HG02571 (cell line): ENCODE data around the gene PLPP3.

ENCODE experiments used
- ATAC-seq: cut with Tn5 transposase; IDR thresholded peaks from one replicate; pipeline ENCODE4 v1.9.1; 2021; ENCODE audit warnings: mild to moderate bottlenecking, moderate library complexity; ENCODE audit not compliant: unreplicated experiment

The PLPP3 gene

GRCh38 chr1:56525489-56526041 lies 53.8 kb downstream of the PLPP3 start:
- peak; percentile 81 for ATAC-seq

GRCh38 chr1:56524263-56524662 lies 55.1 kb downstream of the PLPP3 start:
- no peak for ATAC-seq

GRCh38 chr1:56522680-56523079 lies 56.7 kb downstream of the PLPP3 start:
- ATAC-seq = no peak

- ATAC-seq = no peak
These were observed 59.3 kb downstream of the PLPP3 start for GRCh38 chr1:56520016-56520601.

- ATAC-seq = no peak
These were observed 61.8 kb downstream of the PLPP3 start for GRCh38 chr1:56517404-56518130.

GRCh38 chr1:56516539-56517252 lies 62.7 kb downstream of the PLPP3 start:
- ATAC-seq = peak; percentile 94

GRCh38 chr1:56515898-56516538 lies 63.3 kb downstream of the PLPP3 start:
- no peak for ATAC-seq

- no peak for ATAC-seq
These were observed 66.5 kb downstream of the PLPP3 start for GRCh38 chr1:56512724-56513494.

GRCh38 chr1:56511766-56512165 lies 67.6 kb downstream of the PLPP3 start:
- ATAC-seq = no peak

- no peak for ATAC-seq
These were observed 68.0 kb downstream of the PLPP3 start for GRCh38 chr1:56511364-56511763.

- ATAC-seq = no peak
These were observed 68.7 kb downstream of the PLPP3 start for GRCh38 chr1:56510642-56511021.

GRCh38 chr1:56509713-56510641 lies 69.4 kb downstream of the PLPP3 start:
- no peak for ATAC-seq

GRCh38 chr1:56508523-56508983 lies 70.8 kb downstream of the PLPP3 start:
- ATAC-seq = no peak

GRCh38 chr1:56507925-56508522 lies 71.3 kb downstream of the PLPP3 start:
- ATAC-seq = no peak

GRCh38 chr1:56506951-56507491 lies 72.3 kb downstream of the PLPP3 start:
- ATAC-seq = no peak

- ATAC-seq = no peak
These were observed 73.3 kb downstream of the PLPP3 start for GRCh38 chr1:56505792-56506743.

GRCh38 chr1:56502700-56503245 lies 76.6 kb downstream of the PLPP3 start:
- ATAC-seq = no peak
